ENCODE data around the gene FHIT. TPM values are rescaled to one million over a fixed set of nuclear protein-coding genes. Genes with fewer than 3 reads are reported as not detected.
A peak's percentile ranks its signal among the peaks of the same experiment; 100 is the strongest.
"Not testable (repeated sequence)": the region's sequence is repeated elsewhere in the genome, so short reads cannot be mapped to it uniquely, and the experiment has no call there.

FHIT gene
- total RNA-seq, 4 donors from 2014 or later = 5.0 to 15.3 (median 8.3) TPM

- no peak overlapping the region for H3K4me3 ChIP-seq (ENCODE audit: low read depth, poor library complexity, severe bottlenecking)
- no peak for DNase-seq (ENCODE audit: low spot score in 2 of 2)
- 47 to 58% methylated on average over 5 of the region's 5 CpGs for whole genome bisulfite sequencing, 2 donors
- TF ChIP-seq POLR2A (IDR thresholded peaks at IDR 0.05) (no peak), CTCF (IDR thresholded peaks at IDR 0.05) (no peak)
- intact Hi-C loops (cut with DNase I; ENCODE audit: low total_unique reads) = no loop called here
Observed at GRCh38 chr3:61029194-61029593, 222.1 kb downstream of the FHIT start.

GRCh38 chr3:61018807-61019206 lies 232.4 kb downstream of the FHIT start:
- H3K4me3 ChIP-seq (ENCODE audit: low read depth, poor library complexity, severe bottlenecking) = no peak overlapping the region
- DNase-seq (ENCODE audit: low spot score in 2 of 2) = no peak
- 38 to 63% methylated on average over 1 of the region's 1 CpG for WGBS, 2 donors
- intact Hi-C loops (cut with DNase I; ENCODE audit: low total_unique reads) = no loop called here
- TF ChIP-seq CTCF (IDR thresholded peaks at IDR 0.05) = no peak
- TF ChIP-seq POLR2A (IDR thresholded peaks at IDR 0.05) = no peak

- H3K4me3 ChIP-seq (ENCODE audit: low read depth, poor library complexity, severe bottlenecking); DNase-seq (ENCODE audit: low spot score in 2 of 2); intact Hi-C loops (cut with DNase I; ENCODE audit: low total_unique reads): not testable (repeated sequence)
- 96% methylated on average over 6 of the region's 6 CpGs for whole genome bisulfite sequencing, 2 donors
Observed at GRCh38 chr3:61017028-61017427, 234.2 kb downstream of the FHIT start.

GRCh38 chr3:61015859-61016258 lies 235.4 kb downstream of the FHIT start:
- intact Hi-C loops (cut with DNase I; ENCODE audit: low total_unique reads) = no loop called here
- H3K4me3 ChIP-seq (ENCODE audit: low read depth, poor library complexity, severe bottlenecking) = no peak overlapping the region
- 90 to 92% methylated on average over 1 of the region's 1 CpG for WGBS, 2 donors
- TF ChIP-seq POLR2A (IDR thresholded peaks at IDR 0.05) (no peak), CTCF (IDR thresholded peaks at IDR 0.05) (no peak)
- DNase-seq (ENCODE audit: low spot score in 2 of 2) = no peak

GRCh38 chr3:61015408-61015807 lies 235.8 kb downstream of the FHIT start:
- intact Hi-C loops (cut with DNase I; ENCODE audit: low total_unique reads) = no loop called here
- WGBS, 2 donors = 75 to 88% methylated on average over 2 of the region's 2 CpGs

GRCh38 chr3:61008998-61009380 lies 242.3 kb downstream of the FHIT start:
- DNase-seq (ENCODE audit: low spot score in 2 of 2) = peak in 1 of 2 donors; percentile 17
- H3K4me3 ChIP-seq (ENCODE audit: low read depth, poor library complexity, severe bottlenecking) = no peak overlapping the region
- WGBS, 2 donors = 47 to 53% methylated on average over 5 of the region's 5 CpGs
- TF ChIP-seq POLR2A (IDR thresholded peaks at IDR 0.05) (no peak), CTCF (IDR thresholded peaks at IDR 0.05) (no peak)
- intact Hi-C loops (cut with DNase I; ENCODE audit: low total_unique reads) = no loop called here

More at GRCh38 chr3:61015408-61015807, 235.8 kb downstream of the FHIT start:
- TF ChIP-seq CTCF (IDR thresholded peaks at IDR 0.05) = no peak
- no peak for TF ChIP-seq POLR2A (IDR thresholded peaks at IDR 0.05)
- no peak for DNase-seq (ENCODE audit: low spot score in 2 of 2)
- no peak overlapping the region for H3K4me3 ChIP-seq (ENCODE audit: low read depth, poor library complexity, severe bottlenecking)
